Tibial nerve (tissue), 4 donors: ENCODE data around the gene ATP2A1.

ENCODE experiments used
- CTCF ChIP-seq, 5 experiments: fragments of 200-600 bp in 3 of 5; fragments of 450-650 bp in 2 of 5; sonication (generic) in 3 of 5; IDR thresholded peaks; one replicate each; pipeline ENCODE4 v1.5.1; 2016 to 2019; ENCODE audit warnings: antibody characterized with exemption in 5 of 5, mild to moderate bottlenecking in 3 of 5, moderate library complexity in 2 of 5
- EP300 ChIP-seq, 2 donors: sonication (generic); formaldehyde crosslinking; IDR thresholded peaks; one replicate each; pipeline ENCODE4 v1.6.1; 2017; ENCODE audit warnings: antibody characterized with exemption in 2 of 2, mild to moderate bottlenecking in 1 of 2

- TF ChIP-seq CTCF (IDR thresholded peaks at IDR 0.05) = no peak
- no peak for TF ChIP-seq EP300 (IDR thresholded peaks at IDR 0.05)
These were observed 59.1 kb downstream of the ATP2A1 start for GRCh38 chr16:28937222-28937876.
